HTERT RPE-1 (cell line): ENCODE measurements around the gene OASL.
"Not testable (repeated sequence)": the region's sequence is repeated elsewhere in the genome, so short reads cannot be mapped to it uniquely, and the experiment has no call there.

Experiments used
- in situ Hi-C: fragments of 300-500 bp; cut with MboI; formaldehyde crosslinking; loops from 4 replicates; pipeline ENCODE4 v1.14.3; 2020; ENCODE audit warnings: low sequenced_read_pairs

Gene OASL, protein sequence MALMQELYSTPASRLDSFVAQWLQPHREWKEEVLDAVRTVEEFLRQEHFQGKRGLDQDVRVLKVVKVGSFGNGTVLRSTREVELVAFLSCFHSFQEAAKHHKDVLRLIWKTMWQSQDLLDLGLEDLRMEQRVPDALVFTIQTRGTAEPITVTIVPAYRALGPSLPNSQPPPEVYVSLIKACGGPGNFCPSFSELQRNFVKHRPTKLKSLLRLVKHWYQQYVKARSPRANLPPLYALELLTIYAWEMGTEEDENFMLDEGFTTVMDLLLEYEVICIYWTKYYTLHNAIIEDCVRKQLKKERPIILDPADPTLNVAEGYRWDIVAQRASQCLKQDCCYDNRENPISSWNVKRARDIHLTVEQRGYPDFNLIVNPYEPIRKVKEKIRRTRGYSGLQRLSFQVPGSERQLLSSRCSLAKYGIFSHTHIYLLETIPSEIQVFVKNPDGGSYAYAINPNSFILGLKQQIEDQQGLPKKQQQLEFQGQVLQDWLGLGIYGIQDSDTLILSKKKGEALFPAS

DNA sequence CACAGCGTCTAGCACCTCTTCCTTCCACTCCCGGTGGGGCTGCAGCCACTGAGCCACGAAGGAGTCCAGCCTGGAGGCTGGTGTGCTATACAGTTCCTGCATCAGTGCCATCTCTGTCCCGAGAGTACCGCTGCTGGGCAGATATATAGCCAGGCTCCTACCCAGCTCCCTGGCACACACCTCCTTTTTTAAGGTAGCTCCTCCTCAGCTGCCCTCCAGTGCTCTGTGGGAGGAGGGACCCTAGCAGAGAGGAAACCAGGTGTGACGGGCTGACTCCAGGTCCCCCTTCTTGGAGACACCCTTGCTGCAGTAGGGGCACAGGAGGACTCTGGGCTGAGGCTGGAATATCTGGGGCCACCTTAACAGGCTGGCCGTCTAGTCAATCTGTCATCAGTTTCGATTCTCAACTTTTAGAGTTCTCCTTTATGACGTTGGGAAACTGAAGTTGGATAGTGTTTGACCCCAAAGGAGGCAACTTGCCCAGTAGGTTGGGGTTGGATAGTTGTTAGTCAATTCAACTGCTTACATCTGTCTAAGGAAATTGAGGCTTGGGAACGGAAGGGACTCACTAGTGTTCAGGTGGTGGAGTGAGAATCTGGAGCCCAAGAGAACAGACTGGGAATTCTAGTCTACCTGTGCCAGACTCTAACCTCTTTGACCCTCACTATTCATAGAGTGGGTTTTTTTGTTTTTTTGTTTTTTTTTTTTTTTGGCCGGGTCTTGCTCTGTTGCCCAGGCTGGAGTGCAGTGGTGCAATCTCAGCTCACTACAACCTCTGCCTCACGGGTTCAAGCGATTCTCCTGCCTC lies at the start of gene OASL:
TSS of gene OASL (minus strand) at position 386 of the 808 bp plus-strand sequence. CDS start at position 111, 275 bp downstream.
- in situ Hi-C loops, result no loop called here

DNA sequence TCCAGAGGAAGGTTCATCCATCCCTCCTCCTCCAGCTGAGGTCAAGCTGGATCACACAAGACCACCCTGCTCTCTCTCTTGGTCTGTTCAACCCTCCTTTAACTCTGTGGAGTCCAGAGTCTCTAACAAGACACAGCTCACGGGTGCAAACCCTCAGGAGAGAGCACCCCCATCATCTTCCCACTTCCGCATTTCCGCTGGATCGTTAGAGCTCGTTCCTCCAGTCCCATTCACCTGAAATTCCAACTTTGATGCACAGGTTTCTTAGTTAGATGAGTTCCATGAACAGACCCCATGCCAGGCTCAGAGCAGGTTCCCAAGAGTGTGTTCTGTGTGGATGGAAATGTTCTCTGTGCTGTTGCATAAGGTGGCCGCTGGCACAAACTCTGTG lies 49.1 kb upstream of the OASL start:
- in situ Hi-C loops, result no loop called here

DNA sequence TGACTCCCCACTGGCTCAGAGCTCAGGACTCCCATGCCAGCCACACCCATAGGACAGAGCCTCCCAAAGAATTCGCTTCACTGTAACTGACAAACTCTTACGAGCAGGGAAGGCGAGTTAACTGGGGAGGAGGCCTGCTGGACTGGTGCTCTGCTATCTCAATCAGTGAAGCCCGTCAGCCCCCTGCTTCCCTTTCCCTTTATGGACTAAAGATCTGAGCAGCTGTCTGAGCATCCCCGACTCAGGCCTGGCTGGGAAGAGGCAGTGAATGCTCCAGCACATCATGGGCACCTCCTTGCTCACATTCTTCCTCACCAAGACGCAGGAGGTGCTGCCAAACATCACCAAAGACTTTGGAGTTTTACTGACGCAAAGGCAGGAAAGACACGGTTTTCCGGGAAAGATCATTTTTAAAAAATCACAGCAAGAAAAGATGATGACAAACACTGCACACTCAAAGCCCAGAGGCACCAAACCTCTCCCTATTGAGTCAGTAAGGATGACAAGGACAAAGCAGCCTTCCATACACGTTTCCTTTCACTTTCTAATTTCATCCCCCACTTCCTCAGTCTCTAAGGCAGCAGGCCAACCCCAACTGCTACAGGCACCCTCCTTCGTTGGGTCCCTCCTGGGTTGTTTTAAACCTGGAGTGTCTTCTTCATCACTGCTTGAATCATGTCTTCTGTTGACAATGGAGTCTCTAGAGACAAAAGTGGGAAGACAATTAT lies 48.6 kb upstream of the OASL start:
- in situ Hi-C loops, result no loop called here

DNA sequence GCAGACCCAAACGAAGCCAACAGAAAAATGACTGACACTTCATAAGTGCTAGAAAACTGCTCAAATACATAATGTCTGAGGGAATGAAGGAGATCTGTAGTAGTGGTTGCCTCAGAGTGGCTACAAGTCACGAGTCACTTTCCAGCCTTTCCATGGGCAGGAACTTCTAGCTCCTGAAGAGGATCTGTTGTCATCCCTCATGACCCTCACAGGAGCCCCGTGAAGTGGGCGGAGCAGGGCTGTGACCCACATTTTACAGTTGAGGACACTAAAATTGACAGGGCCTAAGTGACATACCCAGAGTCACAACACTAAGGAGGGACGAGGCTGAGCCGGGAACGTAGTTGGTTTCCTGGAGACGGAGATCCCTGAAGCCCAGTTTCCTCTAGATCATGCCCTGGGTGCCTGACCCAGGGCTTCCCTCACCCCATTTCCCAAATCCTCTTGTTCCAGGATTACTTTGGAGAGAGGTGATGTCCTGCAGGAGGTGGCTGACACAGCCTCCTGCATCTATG lies 47.8 kb upstream of the OASL start:
- in situ Hi-C loops, result no loop called here

DNA sequence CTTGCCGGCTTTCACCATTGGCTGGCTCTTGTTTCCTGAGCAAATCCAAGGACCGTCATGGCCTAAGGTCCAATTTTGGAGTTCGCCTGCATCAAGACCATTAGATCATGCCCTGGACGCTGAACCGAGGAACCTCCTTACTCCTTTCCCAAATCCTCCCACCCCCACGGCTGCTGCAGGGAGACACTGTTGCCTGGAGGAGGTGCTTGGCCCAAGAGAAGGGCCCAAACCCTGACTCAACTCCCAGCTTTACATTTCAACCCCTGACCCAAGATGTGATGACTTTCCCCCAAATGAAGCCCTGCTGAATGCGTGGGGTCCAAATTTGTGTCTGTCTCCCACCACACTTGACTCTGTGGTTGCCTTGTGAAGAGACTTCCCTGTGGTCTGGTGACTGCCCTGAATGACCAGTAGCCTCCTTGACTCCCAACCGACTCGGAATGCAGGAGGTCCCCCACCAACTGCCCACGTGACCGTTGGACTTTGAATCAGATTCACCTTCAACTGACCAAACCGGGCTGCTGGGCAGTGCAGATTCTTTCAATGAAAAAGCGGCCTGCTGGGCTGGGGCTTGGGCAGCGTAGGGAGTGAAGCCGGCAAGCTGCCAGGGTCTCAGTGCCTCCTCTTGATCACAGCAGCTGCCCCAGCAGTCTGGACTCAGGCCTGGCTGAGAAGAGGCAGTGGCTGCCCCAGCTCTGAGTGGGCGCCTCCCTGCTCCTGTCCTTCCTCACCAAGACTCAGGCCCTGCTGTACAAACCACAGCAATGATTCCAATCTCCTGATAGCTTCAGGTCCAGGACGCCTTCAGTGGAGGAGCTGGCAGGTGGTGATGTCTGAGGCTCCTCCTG lies 46.7 kb upstream of the OASL start:
- in situ Hi-C loops, result no loop called here

DNA sequence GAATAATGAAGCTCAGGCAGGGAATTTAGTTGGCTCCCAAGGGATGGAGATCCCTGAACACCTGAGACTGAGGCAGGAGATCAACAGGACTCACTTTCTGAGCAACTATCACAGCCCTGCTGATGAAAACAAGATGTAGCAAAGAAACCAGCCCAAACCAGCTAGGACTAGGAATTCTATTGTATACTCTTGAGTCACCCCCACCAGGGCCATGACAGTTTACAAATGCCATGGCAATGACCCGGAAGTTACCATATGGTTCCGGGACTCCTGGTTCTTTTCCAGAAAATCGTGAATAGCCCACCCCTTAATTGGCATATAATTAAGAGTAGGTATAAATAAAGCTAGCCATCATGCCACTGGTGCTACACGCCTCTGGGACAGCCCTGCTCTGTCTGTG lies 46.0 kb upstream of the OASL start:
- in situ Hi-C loops, result no loop called here

DNA sequence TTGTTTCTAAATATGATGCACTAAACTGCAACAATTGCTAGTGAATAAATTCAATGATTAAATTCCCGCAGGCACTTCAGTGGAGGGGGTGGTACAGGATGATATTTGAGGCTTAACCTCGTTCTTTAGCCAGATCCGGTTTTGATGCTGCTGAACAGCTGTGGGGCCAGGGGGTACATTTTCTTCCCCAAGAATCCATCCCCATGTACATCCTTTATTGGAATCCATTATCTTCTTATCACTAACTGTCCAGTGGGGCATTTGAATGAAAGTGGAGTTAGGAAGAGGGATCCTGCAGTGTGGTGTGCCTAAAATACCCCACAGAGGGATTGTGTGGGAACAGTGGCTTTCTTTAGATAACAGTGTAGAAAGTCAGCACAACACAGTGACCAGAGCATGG lies 45.2 kb upstream of the OASL start:
- in situ Hi-C loops, result no loop called here

DNA sequence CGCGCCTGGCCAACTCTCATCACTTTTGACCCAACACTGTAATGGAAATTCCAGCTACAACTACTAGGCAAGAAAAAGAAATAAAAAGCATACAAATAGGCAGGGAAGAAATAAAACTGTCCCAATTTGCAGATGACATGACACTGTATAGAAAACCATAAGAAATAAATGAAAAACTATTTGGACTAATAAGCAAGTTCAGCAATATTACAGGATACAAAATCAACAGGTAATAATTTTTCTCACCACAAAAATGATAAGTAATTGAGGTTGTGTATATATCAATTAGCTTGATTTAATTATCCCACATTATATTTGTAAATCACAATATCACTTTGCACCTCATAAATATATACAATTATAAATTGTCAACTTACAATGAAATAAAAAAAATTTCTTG lies 41.9 kb upstream of the OASL start:
- in situ Hi-C loops, result no loop called here

DNA sequence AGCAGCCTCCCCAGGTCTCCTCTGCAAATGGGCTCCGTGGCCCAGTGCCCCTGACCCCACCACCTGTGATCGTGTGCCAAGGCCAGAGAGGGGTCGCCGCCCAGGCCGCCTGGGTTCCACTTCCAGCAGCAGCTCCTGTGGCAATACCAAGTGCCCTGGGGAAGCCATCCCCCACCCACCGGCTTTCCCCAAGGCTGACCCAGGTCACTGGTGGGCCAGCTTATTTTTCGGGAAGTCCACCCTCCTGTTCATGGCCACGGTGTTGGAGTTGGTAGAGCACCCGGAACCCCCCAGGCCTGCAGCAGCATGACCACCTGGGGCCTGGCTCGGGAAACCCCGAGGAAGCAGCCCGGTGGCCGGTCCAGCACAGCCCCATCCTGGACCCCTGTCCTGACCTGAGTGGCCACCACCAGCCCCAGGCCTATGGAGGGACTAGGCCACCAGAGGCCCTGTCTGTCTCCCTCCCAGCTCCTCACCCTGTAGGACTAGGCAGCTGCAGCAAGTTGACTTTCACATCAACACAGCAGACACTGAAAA lies 40.8 kb upstream of the OASL start:
- in situ Hi-C loops, result no loop called here

DNA sequence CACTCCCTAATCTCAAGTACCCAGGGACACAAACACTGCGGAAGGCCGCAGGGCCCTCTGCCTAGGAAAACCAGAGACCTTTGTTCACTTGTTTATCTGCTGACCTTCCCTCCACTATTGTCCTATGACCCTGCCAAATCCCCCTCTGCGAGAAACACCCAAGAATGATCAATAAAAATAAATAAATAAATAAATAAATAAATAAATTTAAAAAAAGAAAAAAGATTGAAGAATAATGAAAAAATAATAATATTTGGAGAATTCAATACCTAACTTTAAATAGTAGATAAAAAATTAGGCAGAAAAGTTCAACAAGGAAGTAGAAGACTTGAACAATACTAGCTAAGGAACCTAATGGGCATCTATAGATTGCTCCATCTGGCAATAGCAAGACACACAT lies 38.4 kb upstream of the OASL start:
- in situ Hi-C loops, result not testable (repeated sequence)

DNA sequence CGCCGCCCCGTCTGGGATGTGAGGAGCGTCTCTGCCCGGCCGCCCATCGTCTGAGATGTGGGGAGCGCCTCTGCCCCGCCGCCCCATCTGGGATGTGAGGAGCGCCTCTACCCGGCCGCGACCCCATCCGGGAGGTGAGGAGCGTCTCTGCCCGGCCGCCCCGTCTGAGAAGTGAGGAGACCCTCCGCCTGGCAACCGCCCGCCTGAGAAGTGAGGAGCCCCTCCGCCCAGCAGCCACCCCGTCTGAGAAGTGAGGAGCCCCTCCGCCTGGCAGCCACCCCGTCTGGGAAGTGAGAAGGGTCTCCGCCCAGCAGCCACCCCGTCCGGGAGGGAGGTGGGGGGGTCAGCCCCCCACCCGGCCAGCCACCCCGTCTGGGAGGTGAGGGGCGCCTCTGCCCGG lies 36.9 kb upstream of the OASL start:
- in situ Hi-C loops, result not testable (repeated sequence)

DNA sequence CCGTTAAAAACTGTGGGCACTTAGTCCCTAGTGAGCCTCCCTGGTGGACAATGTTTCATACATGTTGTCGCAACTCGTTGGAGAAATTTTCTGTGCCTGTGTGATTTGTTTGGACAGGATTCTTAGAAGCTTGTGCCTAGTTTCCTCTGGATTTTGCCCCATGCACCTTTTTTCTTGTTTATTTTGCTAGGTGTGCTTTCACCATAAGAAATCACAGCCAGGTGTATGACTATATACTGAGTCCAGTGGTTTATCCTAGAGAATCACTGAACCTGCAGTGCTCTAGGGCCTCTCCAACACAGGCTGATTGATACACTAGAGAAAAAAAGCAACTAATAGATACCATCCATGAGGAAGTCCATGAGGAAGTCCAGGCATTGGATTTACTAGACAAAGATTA lies 33.1 kb upstream of the OASL start:
- in situ Hi-C loops, result no loop called here

DNA sequence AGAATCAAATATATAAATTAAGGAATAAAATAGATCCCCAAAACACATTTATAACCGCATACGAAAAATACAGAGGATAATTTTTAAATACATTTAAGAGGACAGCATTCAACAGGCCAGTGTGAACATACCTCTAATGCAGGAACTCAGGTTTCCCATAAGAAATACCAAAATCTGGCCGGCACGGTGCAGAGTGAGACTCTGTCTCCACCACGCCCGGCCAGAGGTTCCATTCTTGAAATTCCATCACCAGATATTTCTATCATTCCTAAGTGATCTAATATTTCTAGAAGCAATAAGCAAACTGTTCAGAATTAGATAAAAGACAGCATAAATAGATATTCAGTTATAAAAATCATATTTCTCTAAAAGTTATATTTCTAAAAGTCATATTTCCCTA lies 30.2 kb upstream of the OASL start:
- in situ Hi-C loops, result no loop called here

DNA sequence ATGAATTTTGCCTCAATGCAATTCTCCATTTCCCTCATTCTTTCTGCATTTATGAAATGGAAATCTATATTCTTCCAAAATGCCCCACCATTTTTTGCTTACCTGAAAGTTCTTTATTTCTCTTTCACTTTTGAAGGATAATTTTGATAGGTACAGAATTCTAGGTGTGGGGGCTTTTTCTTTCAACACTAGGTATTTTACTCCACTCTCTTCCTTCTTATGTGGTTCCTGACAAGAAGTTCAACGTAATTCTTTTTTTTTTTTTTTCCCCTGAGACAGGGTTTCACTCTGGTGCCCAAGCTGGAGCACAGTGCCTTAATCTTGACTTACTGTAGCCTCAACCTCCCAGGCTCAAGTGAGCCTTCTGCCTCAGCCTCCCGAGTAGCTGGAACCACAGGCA lies 26.3 kb upstream of the OASL start:
- in situ Hi-C loops, result no loop called here

DNA sequence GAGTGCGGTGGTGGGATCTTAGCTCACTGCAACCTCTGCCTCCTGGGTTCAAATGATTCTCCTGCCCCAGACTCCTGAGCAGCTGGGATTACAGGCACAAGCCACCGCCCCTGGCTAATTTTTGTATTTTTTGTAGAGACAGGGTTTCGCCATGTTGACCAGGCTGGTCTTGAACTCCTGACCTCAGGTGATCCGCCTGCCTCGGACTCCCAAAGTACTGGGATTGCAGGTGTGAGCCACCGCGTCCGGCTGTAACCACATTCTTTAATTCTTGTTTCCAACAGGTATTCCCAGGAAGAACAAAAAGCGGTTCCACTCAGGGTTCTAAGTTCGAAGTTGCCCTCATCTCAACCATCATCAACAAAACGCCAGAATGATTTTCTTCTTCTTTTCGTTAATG lies 25.5 kb upstream of the OASL start:
- in situ Hi-C loops, result not testable (repeated sequence)

DNA sequence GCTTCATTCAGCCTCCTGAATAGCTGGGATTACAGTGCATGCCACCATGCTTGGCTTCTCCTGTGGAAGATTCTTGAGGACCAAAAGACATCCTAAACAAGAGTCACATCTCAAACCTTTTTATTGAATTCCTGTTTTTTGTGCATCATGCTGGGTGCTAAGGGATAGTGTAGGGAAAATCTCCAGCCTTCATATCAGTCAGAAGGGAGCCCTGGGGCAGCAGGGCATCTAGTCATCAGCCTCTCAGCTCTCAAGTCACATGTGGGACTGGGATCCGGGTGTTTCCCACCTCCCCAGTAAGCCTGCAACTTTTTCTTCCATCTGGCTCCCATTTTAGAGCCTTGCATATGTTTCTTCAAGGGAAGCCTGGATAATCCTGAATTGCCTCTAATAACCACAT lies 25.1 kb upstream of the OASL start:
- in situ Hi-C loops, result no loop called here

DNA sequence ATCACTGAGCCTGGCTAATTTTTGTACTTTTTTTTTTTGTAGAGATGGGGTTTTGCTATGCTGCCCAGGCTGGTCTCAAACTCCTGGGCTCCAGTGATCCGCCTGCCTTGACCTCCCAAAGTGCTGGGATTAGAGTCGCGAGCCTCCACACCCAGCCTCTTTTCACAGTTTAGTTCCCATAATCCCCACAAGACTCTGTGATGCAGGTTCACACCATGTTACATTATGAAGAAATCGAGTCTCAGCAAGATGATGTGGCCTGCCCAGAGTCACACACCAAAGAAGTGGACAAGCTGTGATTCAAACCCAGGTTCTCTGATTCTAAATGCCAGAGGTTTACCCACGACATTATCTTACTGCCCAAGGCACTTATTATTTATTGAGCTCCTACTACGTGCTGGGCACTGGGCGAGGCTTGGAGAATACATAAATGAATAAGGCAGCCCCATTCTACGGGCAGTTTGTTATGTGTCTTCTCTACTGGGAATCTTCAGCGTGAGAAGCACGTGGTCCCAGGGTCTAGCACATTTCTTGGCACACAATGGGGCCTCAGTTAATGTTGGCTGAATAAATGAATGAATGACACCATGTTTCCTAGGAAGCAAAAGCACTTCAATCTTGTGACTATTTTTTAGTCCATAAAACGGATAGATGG lies 23.5 kb upstream of the OASL start:
- in situ Hi-C loops, result no loop called here

DNA sequence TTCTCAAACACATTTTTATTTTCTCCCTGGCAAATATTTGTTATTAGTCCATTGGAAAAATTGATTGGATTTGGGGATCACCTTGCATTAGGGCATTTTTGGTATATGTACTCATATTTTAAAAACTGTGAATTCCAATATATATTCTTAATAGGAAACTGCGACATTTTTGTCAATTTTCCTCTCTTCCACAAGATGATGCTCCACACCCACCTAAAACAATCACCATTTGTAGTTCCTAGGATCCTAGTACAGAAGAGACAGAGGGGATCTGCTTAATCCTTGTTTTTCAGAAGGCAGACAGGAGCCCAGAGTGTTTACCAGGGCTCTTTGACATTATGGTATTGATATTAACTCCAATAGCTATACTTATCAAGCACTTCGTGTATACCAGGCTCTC lies 22.8 kb upstream of the OASL start:
- in situ Hi-C loops, result no loop called here

DNA sequence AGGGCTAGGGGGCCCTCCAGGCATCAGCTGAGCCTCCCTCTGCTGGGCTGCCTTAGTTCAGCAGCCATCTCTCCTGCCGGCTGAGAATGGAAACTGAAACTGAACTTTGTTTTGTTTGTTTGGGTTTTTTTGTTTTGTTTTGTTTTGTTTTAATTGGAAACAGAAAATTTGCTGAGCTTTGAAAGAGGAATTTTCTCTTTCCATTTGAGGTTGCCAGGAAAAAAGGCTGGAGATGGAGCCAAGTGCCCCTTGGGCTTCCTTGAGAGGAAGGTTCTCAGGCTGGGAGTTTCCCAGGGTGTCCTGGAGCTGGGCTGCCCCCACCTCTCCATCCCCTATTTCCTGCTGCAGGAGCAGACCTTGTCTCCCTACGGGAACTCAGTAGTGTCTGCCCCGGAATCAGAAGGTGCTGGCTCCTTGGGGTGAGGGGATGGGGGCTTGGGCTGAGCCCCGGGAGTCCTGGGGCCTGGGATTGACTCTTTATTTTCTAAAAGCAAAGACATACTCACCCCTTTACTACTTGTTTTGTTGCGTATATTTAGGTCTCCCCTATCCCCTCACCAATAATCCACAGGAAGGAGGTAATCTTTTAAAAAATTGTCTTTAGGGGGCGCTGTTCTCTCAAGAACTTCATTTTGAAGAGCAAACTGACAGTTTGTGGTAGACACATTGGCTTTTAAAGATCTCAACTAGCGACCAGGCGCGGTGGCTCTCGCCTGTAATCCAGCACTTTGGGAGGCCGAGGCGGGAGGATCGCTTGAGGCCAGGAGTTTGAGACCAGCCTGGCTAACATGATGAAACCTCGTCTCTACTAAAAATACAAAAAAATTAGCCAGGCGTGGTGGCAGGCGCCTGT lies 21.3 kb upstream of the OASL start:
- in situ Hi-C loops, result no loop called here
